ENCODE measurements around the gene STOX2.

The STOX2 gene

GRCh38 chr4:184067931-184068554 lies 162.9 kb downstream of the STOX2 start:
- DNase-seq (ENCODE audit: low spot score), result no peak

Measured in iPS-NIHi11 (cell line).